Measurements from ENCODE around the gene RBM4B.
A peak's percentile ranks its signal among the peaks of the same experiment; 100 is the strongest.
"Not testable (repeated sequence)": the region's sequence is repeated elsewhere in the genome, so short reads cannot be mapped to it uniquely, and the experiment has no call there.

The RBM4B gene

GRCh38 chr11:66646828-66647227 lies 30.9 kb downstream of the RBM4B start:
- Histone ChIP-seq H3K9ac (ENCODE audit: low read length) (no peak overlapping the region), H3K79me1 (replicated peaks; ENCODE audit: low read length, poor library complexity, severe bottlenecking) (no peaks in the 10 kb centered on the region), H2BK15ac (ENCODE audit: low read depth, poor library complexity, severe bottlenecking) (no peak overlapping the region), H3K4me3 (ENCODE audit: insufficient read depth in 1 of 2, low read depth in 1 of 2, low read length in 2 of 2) (no peak overlapping the region), H3K9me3 (ENCODE audit: control insufficient read depth, low read length) (no peaks in the 10 kb centered on the region), H2AFZ (ENCODE audit: low read depth, low read length) (no peak overlapping the region), H3K27me3 (ENCODE audit: control insufficient read depth in 1 of 2, insufficient read depth in 1 of 2, low read length in 2 of 2) (no peaks in the 10 kb centered on the region), H3K23ac (ENCODE audit: low read length in 2 of 2) (no peak overlapping the region), H2BK5ac (ENCODE audit: low read depth, low read length, poor library complexity, severe bottlenecking) (no peak overlapping the region), H3K36me3 (ENCODE audit: control insufficient read depth in 1 of 2, insufficient read depth in 2 of 2, low read depth in 1 of 2, low read length in 2 of 2) (peaks cover 35 to 89% of the 10 kb centered on the region in 2 experiments), H2BK12ac (ENCODE audit: low read length in 2 of 2) (no peak overlapping the region), H3K4me2 (ENCODE audit: low read length, poor library complexity, severe bottlenecking) (no peak overlapping the region), H3K4ac (ENCODE audit: low read depth in 1 of 2, low read length in 2 of 2) (no peak overlapping the region), H3K14ac (ENCODE audit: low read length in 2 of 2) (no peak overlapping the region), H4K8ac (ENCODE audit: low read length) (no peak overlapping the region), H3K4me1 (ENCODE audit: control insufficient read depth, insufficient read depth, low read depth, low read length) (peaks cover 14% of the 10 kb centered on the region), H2BK120ac (ENCODE audit: low read depth, low read length) (no peak overlapping the region), H4K91ac (ENCODE audit: low read length) (no peak overlapping the region), H3K18ac (ENCODE audit: low read depth in 1 of 2, low read length in 2 of 2) (no peak overlapping the region), H2AK5ac (ENCODE audit: low read length, severe bottlenecking) (no peak overlapping the region), H3K27ac (ENCODE audit: low read length, poor library complexity, severe bottlenecking) (no peak overlapping the region)
- WGBS: 100% methylated on average over 4 of the region's 4 CpGs
- no peak for DNase-seq

- no peak overlapping the region for H4K8ac ChIP-seq (ENCODE audit: low read length)
- WGBS: 98% methylated on average over 24 of the region's 24 CpGs
- H2AFZ ChIP-seq (ENCODE audit: low read depth, low read length): no peak overlapping the region
These were observed 33.8 kb downstream of the RBM4B start for GRCh38 chr11:66643745-66644437.

GRCh38 chr11:66641834-66642233 lies 35.9 kb downstream of the RBM4B start:
- DNase-seq: no peak
- H3K4me3 ChIP-seq (ENCODE audit: insufficient read depth in 1 of 2, low read depth in 1 of 2, low read length in 2 of 2): peak overlapping the region in 1 of 2 experiments; percentile 91
- 70% methylated on average over 3 of the region's 3 CpGs for WGBS

More at GRCh38 chr11:66643745-66644437, 33.8 kb downstream of the RBM4B start:
- DNase-seq: no peak
- no peaks in the 10 kb centered on the region for H3K79me1 ChIP-seq (replicated peaks; ENCODE audit: low read length, poor library complexity, severe bottlenecking)
- H2AK5ac ChIP-seq (ENCODE audit: low read length, severe bottlenecking): no peak overlapping the region
- H3K4me1 ChIP-seq (ENCODE audit: control insufficient read depth, insufficient read depth, low read depth, low read length): peaks cover 15% of the 10 kb centered on the region
- no peaks in the 10 kb centered on the region for H3K9me3 ChIP-seq (ENCODE audit: control insufficient read depth, low read length)
- no peak overlapping the region for H3K23ac ChIP-seq (ENCODE audit: low read length in 2 of 2)
- no peak overlapping the region for H2BK5ac ChIP-seq (ENCODE audit: low read depth, low read length, poor library complexity, severe bottlenecking)
- no peak overlapping the region for H3K9ac ChIP-seq (ENCODE audit: low read length)
- H3K4ac ChIP-seq (ENCODE audit: low read depth in 1 of 2, low read length in 2 of 2): no peak overlapping the region
- no peak overlapping the region for H3K18ac ChIP-seq (ENCODE audit: low read depth in 1 of 2, low read length in 2 of 2)
- no peak overlapping the region for H2BK15ac ChIP-seq (ENCODE audit: low read depth, poor library complexity, severe bottlenecking)
- H2BK12ac ChIP-seq (ENCODE audit: low read length in 2 of 2): no peak overlapping the region
- no peak overlapping the region for H3K4me3 ChIP-seq (ENCODE audit: insufficient read depth in 1 of 2, low read depth in 1 of 2, low read length in 2 of 2)
- no peak overlapping the region for H3K4me2 ChIP-seq (ENCODE audit: low read length, poor library complexity, severe bottlenecking)
- no peak overlapping the region for H4K91ac ChIP-seq (ENCODE audit: low read length)
- peaks cover 29 to 90% of the 10 kb centered on the region in 2 experiments for H3K36me3 ChIP-seq (ENCODE audit: control insufficient read depth in 1 of 2, insufficient read depth in 2 of 2, low read depth in 1 of 2, low read length in 2 of 2)
- H3K27ac ChIP-seq (ENCODE audit: low read length, poor library complexity, severe bottlenecking): no peak overlapping the region
- no peaks in the 10 kb centered on the region for H3K27me3 ChIP-seq (ENCODE audit: control insufficient read depth in 1 of 2, insufficient read depth in 1 of 2, low read length in 2 of 2)
- no peak overlapping the region for H2BK120ac ChIP-seq (ENCODE audit: low read depth, low read length)
- no peak overlapping the region for H3K14ac ChIP-seq (ENCODE audit: low read length in 2 of 2)

GRCh38 chr11:66639814-66640340 lies 37.8 kb downstream of the RBM4B start:
- not testable (repeated sequence) for H2BK15ac ChIP-seq (ENCODE audit: low read depth, poor library complexity, severe bottlenecking)

More at GRCh38 chr11:66641834-66642233, 35.9 kb downstream of the RBM4B start:
- H3K9ac ChIP-seq (ENCODE audit: low read length): peak overlapping the region; percentile 94
- no peak overlapping the region for H3K14ac ChIP-seq (ENCODE audit: low read length in 2 of 2)
- no peak overlapping the region for H4K91ac ChIP-seq (ENCODE audit: low read length)
- H3K79me1 ChIP-seq (replicated peaks; ENCODE audit: low read length, poor library complexity, severe bottlenecking): no peaks in the 10 kb centered on the region
- H4K8ac ChIP-seq (ENCODE audit: low read length): no peak overlapping the region
- H3K4me1 ChIP-seq (ENCODE audit: control insufficient read depth, insufficient read depth, low read depth, low read length): peaks cover 19% of the 10 kb centered on the region
- no peak overlapping the region for H3K18ac ChIP-seq (ENCODE audit: low read depth in 1 of 2, low read length in 2 of 2)
- H2BK5ac ChIP-seq (ENCODE audit: low read depth, low read length, poor library complexity, severe bottlenecking): no peak overlapping the region
- peaks cover 19 to 75% of the 10 kb centered on the region in 2 experiments for H3K36me3 ChIP-seq (ENCODE audit: control insufficient read depth in 1 of 2, insufficient read depth in 2 of 2, low read depth in 1 of 2, low read length in 2 of 2)
- H2BK120ac ChIP-seq (ENCODE audit: low read depth, low read length): no peak overlapping the region
- H3K4ac ChIP-seq (ENCODE audit: low read depth in 1 of 2, low read length in 2 of 2): no peak overlapping the region
- no peak overlapping the region for H3K23ac ChIP-seq (ENCODE audit: low read length in 2 of 2)
- no peak overlapping the region for H2AK5ac ChIP-seq (ENCODE audit: low read length, severe bottlenecking)
- no peaks in the 10 kb centered on the region for H3K27me3 ChIP-seq (ENCODE audit: control insufficient read depth in 1 of 2, insufficient read depth in 1 of 2, low read length in 2 of 2)
- H2BK12ac ChIP-seq (ENCODE audit: low read length in 2 of 2): no peak overlapping the region
- H3K27ac ChIP-seq (ENCODE audit: low read length, poor library complexity, severe bottlenecking): no peak overlapping the region
- H2AFZ ChIP-seq (ENCODE audit: low read depth, low read length): no peak overlapping the region
- peak overlapping the region; percentile 57 for H3K4me2 ChIP-seq (ENCODE audit: low read length, poor library complexity, severe bottlenecking)
- no peaks in the 10 kb centered on the region for H3K9me3 ChIP-seq (ENCODE audit: control insufficient read depth, low read length)
- H2BK15ac ChIP-seq (ENCODE audit: low read depth, poor library complexity, severe bottlenecking): no peak overlapping the region

More at GRCh38 chr11:66639814-66640340, 37.8 kb downstream of the RBM4B start:
- WGBS: 90% methylated on average over 8 of the region's 10 CpGs
- Histone ChIP-seq H3K4me2 (ENCODE audit: low read length, poor library complexity, severe bottlenecking) (peak overlapping the region; percentile 72), H3K4me1 (ENCODE audit: control insufficient read depth, insufficient read depth, low read depth, low read length) (peaks cover 16% of the 10 kb centered on the region), H3K36me3 (ENCODE audit: control insufficient read depth in 1 of 2, insufficient read depth in 2 of 2, low read depth in 1 of 2, low read length in 2 of 2) (peaks cover 23 to 56% of the 10 kb centered on the region in 2 experiments), H3K4me3 (ENCODE audit: insufficient read depth in 1 of 2, low read depth in 1 of 2, low read length in 2 of 2) (peak overlapping the region in 1 of 2 experiments; percentile 91), H3K9ac (ENCODE audit: low read length) (peak overlapping the region; percentile 94)
- not testable (repeated sequence) for H2AFZ ChIP-seq (ENCODE audit: low read depth, low read length); H4K91ac ChIP-seq (ENCODE audit: low read length); H3K18ac ChIP-seq (ENCODE audit: low read depth in 1 of 2, low read length in 2 of 2); H3K23ac ChIP-seq (ENCODE audit: low read length in 2 of 2); H3K27me3 ChIP-seq (ENCODE audit: control insufficient read depth in 1 of 2, insufficient read depth in 1 of 2, low read length in 2 of 2); H3K14ac ChIP-seq (ENCODE audit: low read length in 2 of 2); H3K79me1 ChIP-seq (replicated peaks; ENCODE audit: low read length, poor library complexity, severe bottlenecking); H2BK12ac ChIP-seq (ENCODE audit: low read length in 2 of 2); DNase-seq; H4K8ac ChIP-seq (ENCODE audit: low read length); H3K27ac ChIP-seq (ENCODE audit: low read length, poor library complexity, severe bottlenecking); H3K4ac ChIP-seq (ENCODE audit: low read depth in 1 of 2, low read length in 2 of 2); H2BK120ac ChIP-seq (ENCODE audit: low read depth, low read length); H2BK5ac ChIP-seq (ENCODE audit: low read depth, low read length, poor library complexity, severe bottlenecking); H2AK5ac ChIP-seq (ENCODE audit: low read length, severe bottlenecking); H3K9me3 ChIP-seq (ENCODE audit: control insufficient read depth, low read length)

Data from mesenchymal stem cell (in vitro differentiated cells and primary cell).